Measurements from ENCODE around the gene TMEM163.

- TF ChIP-seq EZH2phosphoT487 (IDR thresholded peaks at IDR 0.05) (no peak), EZH2 (IDR thresholded peaks at IDR 0.05) (no peak)
- TF ChIP-seq, protein P1, sequence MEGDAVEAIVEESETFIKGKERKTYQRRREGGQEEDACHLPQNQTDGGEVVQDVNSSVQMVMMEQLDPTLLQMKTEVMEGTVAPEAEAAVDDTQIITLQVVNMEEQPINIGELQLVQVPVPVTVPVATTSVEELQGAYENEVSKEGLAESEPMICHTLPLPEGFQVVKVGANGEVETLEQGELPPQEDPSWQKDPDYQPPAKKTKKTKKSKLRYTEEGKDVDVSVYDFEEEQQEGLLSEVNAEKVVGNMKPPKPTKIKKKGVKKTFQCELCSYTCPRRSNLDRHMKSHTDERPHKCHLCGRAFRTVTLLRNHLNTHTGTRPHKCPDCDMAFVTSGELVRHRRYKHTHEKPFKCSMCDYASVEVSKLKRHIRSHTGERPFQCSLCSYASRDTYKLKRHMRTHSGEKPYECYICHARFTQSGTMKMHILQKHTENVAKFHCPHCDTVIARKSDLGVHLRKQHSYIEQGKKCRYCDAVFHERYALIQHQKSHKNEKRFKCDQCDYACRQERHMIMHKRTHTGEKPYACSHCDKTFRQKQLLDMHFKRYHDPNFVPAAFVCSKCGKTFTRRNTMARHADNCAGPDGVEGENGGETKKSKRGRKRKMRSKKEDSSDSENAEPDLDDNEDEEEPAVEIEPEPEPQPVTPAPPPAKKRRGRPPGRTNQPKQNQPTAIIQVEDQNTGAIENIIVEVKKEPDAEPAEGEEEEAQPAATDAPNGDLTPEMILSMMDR (IDR thresholded peaks at IDR 0.05): no peak
Measured at GRCh38 chr2:134718817-134719814, at the start of gene TMEM163.

All from neural progenitor cell (in vitro differentiated cells).